GM19452 (cell line): Measurements from ENCODE around the gene PDIK1L.

Experiments
- ATAC-seq: cut with Tn5 transposase; IDR thresholded peaks from one replicate; pipeline ENCODE4 v1.9.1; 2021; ENCODE audit not compliant: unreplicated experiment

Gene PDIK1L

GRCh38 chr1:26153966-26154532 lies 42.4 kb downstream of the PDIK1L start:
- ATAC-seq, result no peak

DNA sequence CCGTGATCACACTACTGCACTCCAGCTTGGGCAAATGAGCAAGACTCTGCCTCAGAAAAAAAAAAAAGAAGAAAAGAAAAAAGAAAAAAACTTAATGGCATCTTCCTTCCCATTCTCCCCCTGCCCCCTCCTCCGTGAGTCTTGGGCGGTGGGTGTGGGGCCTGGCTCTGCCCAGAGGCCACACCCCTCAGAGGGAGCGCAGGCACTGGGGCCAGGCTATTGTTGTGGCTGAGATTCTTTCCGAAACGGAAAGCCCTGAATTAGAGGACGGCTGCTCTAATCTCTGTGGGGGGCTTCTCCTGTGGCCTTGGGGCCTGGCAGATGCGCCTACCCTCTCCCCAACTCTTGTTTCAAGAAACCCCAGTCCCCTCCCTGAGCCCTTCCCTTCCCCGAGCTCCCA lies 43.1 kb downstream of the PDIK1L start:
- ATAC-seq, result no peak

GRCh38 chr1:26155370-26156284 lies 44.0 kb downstream of the PDIK1L start:
- no peak for ATAC-seq

- ATAC-seq, result no peak
Observed at GRCh38 chr1:26156285-26157038, 44.8 kb downstream of the PDIK1L start.

GRCh38 chr1:26158271-26158907 lies 46.8 kb downstream of the PDIK1L start:
- no peak for ATAC-seq

DNA sequence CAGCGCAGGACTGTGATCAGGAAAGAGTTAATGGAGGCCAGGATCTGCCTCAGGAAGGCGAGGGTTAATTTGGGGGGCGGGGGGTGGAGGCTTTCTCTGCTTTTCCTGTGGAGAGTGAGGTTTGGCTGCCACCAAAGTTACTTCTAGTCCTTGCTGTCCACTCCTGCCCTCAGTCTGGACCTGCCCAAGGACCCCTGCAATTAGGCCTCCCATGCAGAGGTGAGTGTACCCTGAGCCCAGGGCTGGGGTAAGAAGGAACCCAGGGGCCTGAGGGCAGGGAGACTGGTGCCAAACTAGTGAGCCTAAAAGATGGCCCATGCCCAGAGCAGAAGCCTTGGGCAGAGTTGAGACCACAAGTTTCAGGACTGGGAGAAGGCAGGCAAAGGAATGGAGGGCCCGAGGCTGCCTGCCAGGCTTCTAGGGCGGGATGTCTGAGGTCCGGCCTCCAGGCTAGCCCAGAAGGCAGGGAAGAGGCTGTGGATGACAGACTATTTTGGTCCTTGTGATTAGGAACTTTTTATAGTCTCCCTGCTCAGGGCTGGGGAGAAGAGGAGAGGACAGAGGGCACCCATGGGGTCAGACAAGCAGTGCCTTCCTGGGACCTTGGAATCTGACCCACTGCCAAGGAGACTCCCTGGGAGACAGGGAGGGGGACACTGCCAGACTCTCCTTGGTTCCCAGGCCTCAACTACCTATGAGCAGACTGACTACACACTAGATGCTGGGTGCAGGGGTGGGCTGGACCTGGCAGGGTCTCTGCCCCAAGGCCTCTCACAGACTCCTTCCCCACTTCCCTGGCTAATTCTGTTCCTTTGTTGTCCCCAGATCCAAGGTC lies 47.5 kb downstream of the PDIK1L start, which contains the start of gene FAM110D:
Gene FAM110D (plus strand): TSS at position 172 of the 835 bp plus-strand sequence. CDS start 2,213 bp downstream, outside the sequence.
- ATAC-seq, result no peak

DNA sequence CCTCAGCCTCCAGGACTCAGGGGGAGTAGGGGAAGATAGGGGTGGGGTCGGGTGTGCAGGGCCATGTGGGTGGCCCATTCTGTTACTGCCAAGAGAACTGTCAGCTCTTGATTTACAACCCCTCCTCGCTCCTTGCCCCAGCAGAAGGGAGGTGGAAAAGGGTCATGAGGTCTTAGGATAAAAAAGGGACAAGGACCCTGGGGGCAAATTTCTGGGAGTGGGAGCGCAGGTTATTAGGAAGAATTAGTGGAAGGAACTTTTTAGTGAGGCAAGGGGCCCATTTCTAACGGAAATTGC lies 48.1 kb downstream of the PDIK1L start:
- no peak for ATAC-seq

DNA sequence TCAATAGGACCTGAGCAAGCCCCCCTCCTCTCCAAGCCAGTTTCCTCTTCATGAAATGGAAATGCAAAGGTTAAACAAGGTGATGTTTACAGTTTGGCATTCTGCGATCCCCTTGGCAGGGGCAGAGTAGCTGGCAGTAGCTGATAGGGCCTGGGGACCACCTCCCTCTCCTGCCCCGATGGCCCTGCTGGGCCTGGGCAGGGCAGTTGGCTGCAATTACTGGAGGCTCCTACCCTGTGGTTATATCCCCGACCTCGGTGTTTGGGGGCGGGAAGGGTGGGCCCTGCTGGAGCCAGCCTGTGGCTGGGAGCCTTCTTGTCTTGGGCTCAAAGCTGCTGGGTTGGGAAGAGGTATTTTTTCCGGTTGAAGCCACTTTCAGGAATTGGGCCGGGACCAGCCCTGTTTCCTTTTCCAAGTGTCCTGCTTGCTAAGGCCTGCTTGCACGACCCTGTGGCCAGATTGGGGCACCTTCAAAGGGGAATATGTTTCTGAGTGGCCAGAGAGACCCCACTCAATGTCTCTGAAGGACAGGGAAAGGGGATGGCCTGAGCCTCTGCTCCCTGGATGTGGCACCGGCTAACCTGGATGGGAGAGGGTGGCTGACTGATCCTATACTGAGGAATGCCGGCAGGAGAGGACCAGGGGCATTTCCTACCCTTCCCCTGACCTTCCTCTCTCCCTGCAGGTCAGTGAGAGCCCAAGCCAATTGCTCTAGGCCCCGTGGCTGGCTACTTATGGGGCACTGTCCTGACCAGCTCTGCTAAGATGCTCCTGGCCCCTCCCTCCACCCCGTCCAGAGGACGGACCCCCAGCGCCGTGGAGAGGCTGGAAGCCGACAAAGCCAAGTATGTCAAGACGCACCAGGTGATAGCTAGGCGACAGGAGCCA lies 49.1 kb downstream of the PDIK1L start:
- no peak for ATAC-seq

- ATAC-seq, result no peak
Observed at GRCh38 chr1:26161415-26162219, 50.0 kb downstream of the PDIK1L start.

- ATAC-seq, result no peak
Observed at GRCh38 chr1:26162220-26162709, 50.6 kb downstream of the PDIK1L start.

DNA sequence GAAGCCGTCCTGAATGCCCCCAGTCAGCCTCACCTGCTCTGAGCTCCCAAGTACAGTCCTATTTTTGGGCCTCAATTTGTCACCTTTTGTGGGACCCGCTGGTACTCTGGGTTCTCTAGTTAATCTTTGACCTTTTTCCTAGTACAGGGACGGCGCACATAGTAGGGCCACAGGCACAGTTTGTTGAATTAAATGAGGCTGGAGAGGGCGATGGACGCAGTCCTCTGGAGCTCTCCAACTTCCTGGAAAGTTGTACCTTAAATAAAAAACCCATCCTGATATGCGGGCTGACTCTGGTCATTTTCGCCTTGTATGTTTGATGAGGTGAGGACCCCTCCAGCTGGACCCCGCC lies 52.0 kb downstream of the PDIK1L start:
- ATAC-seq, result no peak

DNA sequence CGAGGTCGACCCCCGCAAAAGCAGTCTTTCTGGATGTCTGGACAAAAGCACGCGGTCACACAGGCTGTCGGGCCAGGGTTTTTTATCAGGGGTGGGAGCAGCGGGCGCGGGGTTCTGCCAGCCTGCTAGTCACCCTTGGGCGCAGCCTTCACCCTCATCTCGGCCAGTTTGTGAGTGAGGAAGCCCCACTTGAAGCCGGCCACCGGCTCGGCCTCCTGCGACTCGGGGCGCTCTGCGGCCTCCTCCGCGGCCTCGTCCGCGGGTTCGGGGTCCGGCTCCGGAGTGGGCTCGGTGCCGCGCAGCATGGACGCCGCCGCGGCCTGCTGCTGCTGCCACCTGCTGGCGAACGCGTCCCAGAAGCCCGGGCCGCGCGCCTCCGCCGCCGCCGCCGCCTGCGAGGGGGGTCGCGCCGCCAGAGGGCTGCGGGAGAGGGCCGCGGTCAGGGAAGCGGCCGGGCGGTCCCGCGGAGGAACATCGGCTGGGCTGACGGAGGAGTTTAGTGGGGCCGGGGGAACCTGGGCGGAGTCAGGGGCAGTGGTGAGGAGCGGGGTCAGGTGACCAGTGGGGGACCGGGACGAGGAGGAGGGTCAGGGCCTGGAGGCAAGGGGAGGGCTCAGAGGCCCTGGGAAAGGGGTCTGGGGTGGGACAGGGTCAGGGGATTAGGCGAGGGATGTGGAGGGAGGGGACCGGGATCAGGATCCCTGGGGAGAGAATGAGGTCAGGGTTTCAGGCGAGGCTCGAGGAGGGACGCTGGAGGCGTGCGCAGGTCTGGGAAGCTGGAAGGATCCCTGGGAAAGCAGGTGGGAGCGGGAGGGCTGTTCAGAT lies 52.6 kb downstream of the PDIK1L start:
- ATAC-seq, result no peak

DNA sequence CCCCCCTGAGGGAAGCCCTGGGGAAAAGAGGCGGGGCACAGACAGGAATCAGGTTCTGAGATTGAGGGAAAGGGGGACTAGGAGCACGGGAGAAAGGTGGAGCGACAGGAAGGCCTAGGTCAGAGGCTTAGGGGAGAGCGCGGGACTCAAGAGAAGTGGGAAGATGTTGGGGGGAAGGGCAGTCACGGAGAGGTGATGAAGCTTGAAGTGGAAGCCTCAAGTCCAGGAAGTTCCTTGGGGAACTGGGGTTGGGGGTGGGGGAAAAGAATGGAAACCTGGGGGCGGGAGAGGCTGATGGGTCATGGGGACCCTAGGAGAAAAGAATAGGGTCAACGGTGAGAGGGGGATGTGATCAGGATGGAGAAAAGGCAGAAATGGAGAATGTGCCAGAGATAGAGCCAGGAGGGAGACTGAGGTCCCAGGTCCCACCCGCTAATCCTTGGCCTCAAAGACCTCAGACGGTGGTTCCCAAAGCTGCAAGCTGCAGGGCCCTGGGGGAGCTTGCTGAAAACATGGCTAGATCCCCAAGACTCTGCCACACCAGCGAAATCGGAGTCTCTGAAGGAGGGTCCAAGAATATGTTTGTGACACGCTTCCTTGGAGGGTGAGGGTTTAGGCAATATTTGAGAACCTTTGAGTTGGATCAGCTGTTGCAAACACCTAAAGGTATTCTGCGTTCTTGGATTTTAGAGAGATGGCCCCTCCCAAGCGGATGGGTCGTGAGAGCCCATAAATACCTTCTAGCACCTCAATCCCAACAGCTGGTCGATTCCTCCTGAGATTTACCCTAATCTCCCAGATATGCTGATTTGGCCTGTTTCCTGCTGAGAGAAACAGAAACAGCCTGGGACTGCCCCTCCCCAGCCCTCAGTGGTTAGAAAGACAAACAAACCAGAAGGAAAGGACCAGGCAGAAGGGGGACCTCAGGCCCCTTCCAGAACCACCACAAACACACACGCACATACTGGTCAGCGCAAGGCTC lies 53.5 kb downstream of the PDIK1L start:
- no peak for ATAC-seq

GRCh38 chr1:26166719-26167281 lies 55.2 kb downstream of the PDIK1L start:
- ATAC-seq, result no peak

DNA sequence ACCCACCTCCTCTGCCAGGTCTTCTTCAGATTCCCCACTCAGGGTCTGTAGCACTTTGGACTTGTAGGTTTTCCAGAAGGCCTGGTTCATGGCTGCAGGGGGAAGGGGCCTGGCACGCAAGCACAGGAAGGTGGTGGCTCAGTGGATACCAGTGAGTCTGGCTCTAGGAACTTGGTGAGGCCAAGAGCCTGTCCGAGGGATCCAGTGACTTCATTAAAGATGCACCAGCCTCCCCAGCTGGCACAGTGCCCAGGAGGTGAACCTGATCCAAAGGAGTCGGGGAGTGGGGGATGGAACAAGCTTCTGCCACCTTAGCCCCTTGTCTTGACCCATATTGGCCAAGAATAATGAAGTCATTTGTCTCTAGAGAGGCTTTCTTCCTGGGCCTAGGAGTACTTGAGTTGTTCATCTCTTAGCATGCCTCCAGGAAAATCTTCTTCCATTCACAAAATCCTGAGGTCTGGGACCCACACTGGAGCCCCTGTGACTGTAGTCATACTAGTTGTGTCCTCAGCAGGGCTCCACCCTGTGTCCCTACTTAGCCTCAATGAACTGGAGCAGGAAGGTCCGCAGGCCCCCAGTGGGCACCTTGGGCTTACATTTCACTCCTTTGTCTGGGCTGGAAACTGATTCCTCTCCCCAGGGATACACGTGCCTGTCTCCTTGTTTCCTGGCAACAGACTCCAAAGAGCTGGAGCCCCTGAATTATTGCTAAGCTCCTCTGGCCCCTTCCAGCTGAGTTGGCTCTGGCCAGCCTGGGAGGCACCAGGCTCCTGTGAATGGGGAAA lies 57.0 kb downstream of the PDIK1L start, which contains the start of gene C1orf232:
Gene C1orf232 (minus strand): TSS at position 554 of the 788 bp plus-strand sequence. CDS start 464 bp downstream, at position 90.
- ATAC-seq, result no peak
